Testis (tissue), 2 donors: ENCODE results near the gene SEMG1.

Source experiments
- CTCF ChIP-seq, 3 experiments: fragments of 450-650 bp in 2 of 3; fragments of 200-600 bp in 1 of 3; sonication (generic) in 1 of 3; IDR thresholded peaks; one replicate each; pipeline ENCODE4 v1.5.1; 2016 to 2019; ENCODE audit warnings: antibody characterized with exemption in 3 of 3, mild to moderate bottlenecking in 2 of 3, moderate library complexity in 1 of 3
- POLR2A ChIP-seq: fragments of 450-650 bp; IDR thresholded peaks from one replicate; pipeline ENCODE4 v1.6.1; 2017; ENCODE audit warnings: antibody characterized with exemption, mild to moderate bottlenecking, moderate library complexity

GRCh38 chr20:45181639-45182038 is 25.2 kb upstream of the SEMG1 start:
- TF ChIP-seq CTCF (IDR thresholded peaks at IDR 0.05) (no peak), POLR2A (no peak)
